Measurements from ENCODE around the gene REP15.
A peak's percentile ranks its signal among the peaks of the same experiment; 100 is the strongest.

Gene REP15

GRCh38 chr12:27673101-27673718 lies 23.0 kb upstream of the REP15 start:
- Histone ChIP-seq H3K27ac (no peak overlapping the region), H3K36me3 (replicated peaks) (peaks cover 65% of the 10 kb centered on the region), H3K27me3 (replicated peaks) (no peaks in the 10 kb centered on the region), H3K4me3 (ENCODE audit: low read depth, low read length) (no peak overlapping the region)
- in situ Hi-C loops (cut with HindIII; ENCODE audit: low pct_ligation_motif_present, low sequenced_read_pairs) = no loop called here
- TF ChIP-seq CTCF (IDR thresholded peaks at IDR 0.05; ENCODE audit: low read depth, low read length, missing control alignments) = no peak
- DNase-seq = no peak

GRCh38 chr12:27674989-27675388 lies 21.3 kb upstream of the REP15 start:
- DNase-seq = no peak
- in situ Hi-C loops (cut with HindIII; ENCODE audit: low pct_ligation_motif_present, low sequenced_read_pairs) = no loop called here
- H3K27ac ChIP-seq = no peak overlapping the region
- H3K36me3 ChIP-seq (replicated peaks) = peaks cover 74% of the 10 kb centered on the region
- H3K27me3 ChIP-seq (replicated peaks) = no peaks in the 10 kb centered on the region
- H3K4me3 ChIP-seq (ENCODE audit: low read depth, low read length) = no peak overlapping the region
- TF ChIP-seq CTCF (IDR thresholded peaks at IDR 0.05; ENCODE audit: low read depth, low read length, missing control alignments) = no peak

- Histone ChIP-seq H3K27ac (no peak overlapping the region), H3K36me3 (replicated peaks) (peaks cover 84% of the 10 kb centered on the region), H3K4me3 (ENCODE audit: low read depth, low read length) (no peak overlapping the region), H3K27me3 (replicated peaks) (no peaks in the 10 kb centered on the region)
- no peak for DNase-seq
- TF ChIP-seq CTCF (IDR thresholded peaks at IDR 0.05; ENCODE audit: low read depth, low read length, missing control alignments) = no peak
- in situ Hi-C loops (cut with HindIII; ENCODE audit: low pct_ligation_motif_present, low sequenced_read_pairs) = no loop called here
Observed at GRCh38 chr12:27680619-27681018, 15.6 kb upstream of the REP15 start.

GRCh38 chr12:27682534-27682933 lies 13.7 kb upstream of the REP15 start:
- no peak for TF ChIP-seq CTCF (IDR thresholded peaks at IDR 0.05; ENCODE audit: low read depth, low read length, missing control alignments)
- Histone ChIP-seq H3K27me3 (replicated peaks) (no peaks in the 10 kb centered on the region), H3K36me3 (replicated peaks) (peaks cover 80% of the 10 kb centered on the region), H3K4me3 (ENCODE audit: low read depth, low read length) (no peak overlapping the region), H3K27ac (no peak overlapping the region)
- DNase-seq = peak; percentile 49
- in situ Hi-C loops (cut with HindIII; ENCODE audit: low pct_ligation_motif_present, low sequenced_read_pairs) = no loop called here

- no peak overlapping the region for H3K4me3 ChIP-seq (ENCODE audit: low read depth, low read length)
- in situ Hi-C loops (cut with HindIII; ENCODE audit: low pct_ligation_motif_present, low sequenced_read_pairs) = no loop called here
- no peak for DNase-seq
- H3K27ac ChIP-seq = no peak overlapping the region
- H3K36me3 ChIP-seq (replicated peaks) = peaks cover 82% of the 10 kb centered on the region
- no peaks in the 10 kb centered on the region for H3K27me3 ChIP-seq (replicated peaks)
- no peak for TF ChIP-seq CTCF (IDR thresholded peaks at IDR 0.05; ENCODE audit: low read depth, low read length, missing control alignments)
Observed at GRCh38 chr12:27685274-27685673, 11.0 kb upstream of the REP15 start.

GRCh38 chr12:27686147-27686546 lies 10.1 kb upstream of the REP15 start:
- H3K4me3 ChIP-seq (ENCODE audit: low read depth, low read length) = no peak overlapping the region
- H3K27me3 ChIP-seq (replicated peaks) = no peaks in the 10 kb centered on the region
- in situ Hi-C loops (cut with HindIII; ENCODE audit: low pct_ligation_motif_present, low sequenced_read_pairs) = no loop called here
- no peak for TF ChIP-seq CTCF (IDR thresholded peaks at IDR 0.05; ENCODE audit: low read depth, low read length, missing control alignments)
- H3K36me3 ChIP-seq (replicated peaks) = peaks cover 82% of the 10 kb centered on the region
- H3K27ac ChIP-seq = no peak overlapping the region
- DNase-seq = no peak
